HG02840 (cell line): Measurements from ENCODE around the gene CLK2.
"Not testable (repeated sequence)": the region's sequence is repeated elsewhere in the genome, so short reads cannot be mapped to it uniquely, and the experiment has no call there.

ENCODE experiments used
- ATAC-seq: cut with Tn5 transposase; IDR thresholded peaks from one replicate; pipeline ENCODE4 v1.9.1; 2021; ENCODE audit warnings: mild to moderate bottlenecking, moderate library complexity, moderate number of reproducible peaks; ENCODE audit not compliant: unreplicated experiment, low FRiP score

The CLK2 gene

DNA sequence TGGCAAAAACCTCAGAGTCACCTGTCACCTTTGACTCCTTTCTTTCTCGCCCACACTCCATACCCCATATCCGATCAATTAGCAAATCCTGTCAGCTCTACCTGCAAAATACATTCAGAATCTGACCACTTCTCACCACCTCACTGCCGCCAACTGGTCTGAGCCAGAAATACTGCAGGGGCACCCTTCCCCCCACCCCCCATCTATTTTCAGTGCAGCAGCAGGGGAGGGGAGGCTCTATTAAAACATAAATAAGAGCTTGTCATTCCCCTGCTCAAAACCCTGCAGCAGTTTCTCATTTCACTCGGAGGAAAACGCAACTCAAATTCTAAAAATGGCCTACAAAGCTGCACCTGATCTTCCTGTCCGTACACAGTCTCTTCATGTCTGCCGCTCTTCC is 24.1 kb upstream of the CLK2 start:
- ATAC-seq = no peak

DNA sequence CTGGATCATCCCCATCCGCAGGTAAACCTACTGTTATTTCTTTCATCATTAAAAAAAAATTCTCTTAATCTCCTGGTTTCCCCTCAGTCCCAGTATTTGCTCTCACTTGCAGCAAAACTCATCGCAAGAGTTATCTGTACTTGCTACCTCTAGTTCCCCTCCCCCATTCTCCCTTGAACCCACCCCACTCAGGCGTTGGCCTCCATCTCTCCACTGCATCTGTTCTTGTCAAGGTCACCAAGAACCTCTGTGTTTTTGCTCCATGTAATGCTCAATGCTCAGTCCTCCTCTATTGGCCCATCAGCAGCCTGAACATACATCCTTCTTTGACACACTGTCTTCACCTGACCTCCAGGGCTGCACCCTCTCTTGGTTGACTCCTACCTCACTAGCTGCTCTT is 23.4 kb upstream of the CLK2 start:
- ATAC-seq = no peak

DNA sequence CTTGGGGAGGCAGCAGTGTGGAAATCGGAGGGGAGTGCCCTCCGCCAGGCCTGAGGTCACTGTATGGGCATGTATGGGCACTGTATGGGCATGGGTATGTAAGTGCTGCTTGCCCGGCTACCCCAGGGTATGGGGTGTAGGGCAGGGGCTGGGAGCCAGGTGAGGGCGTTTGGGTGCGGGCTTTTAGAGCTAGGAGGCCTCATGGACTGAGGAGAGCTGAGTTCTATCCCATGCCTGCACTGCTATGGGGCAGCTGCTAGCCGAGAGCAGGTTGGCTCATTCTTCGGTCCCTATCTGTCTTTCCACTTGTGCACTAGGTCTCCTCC is 22.6 kb upstream of the CLK2 start:
- no peak for ATAC-seq

DNA sequence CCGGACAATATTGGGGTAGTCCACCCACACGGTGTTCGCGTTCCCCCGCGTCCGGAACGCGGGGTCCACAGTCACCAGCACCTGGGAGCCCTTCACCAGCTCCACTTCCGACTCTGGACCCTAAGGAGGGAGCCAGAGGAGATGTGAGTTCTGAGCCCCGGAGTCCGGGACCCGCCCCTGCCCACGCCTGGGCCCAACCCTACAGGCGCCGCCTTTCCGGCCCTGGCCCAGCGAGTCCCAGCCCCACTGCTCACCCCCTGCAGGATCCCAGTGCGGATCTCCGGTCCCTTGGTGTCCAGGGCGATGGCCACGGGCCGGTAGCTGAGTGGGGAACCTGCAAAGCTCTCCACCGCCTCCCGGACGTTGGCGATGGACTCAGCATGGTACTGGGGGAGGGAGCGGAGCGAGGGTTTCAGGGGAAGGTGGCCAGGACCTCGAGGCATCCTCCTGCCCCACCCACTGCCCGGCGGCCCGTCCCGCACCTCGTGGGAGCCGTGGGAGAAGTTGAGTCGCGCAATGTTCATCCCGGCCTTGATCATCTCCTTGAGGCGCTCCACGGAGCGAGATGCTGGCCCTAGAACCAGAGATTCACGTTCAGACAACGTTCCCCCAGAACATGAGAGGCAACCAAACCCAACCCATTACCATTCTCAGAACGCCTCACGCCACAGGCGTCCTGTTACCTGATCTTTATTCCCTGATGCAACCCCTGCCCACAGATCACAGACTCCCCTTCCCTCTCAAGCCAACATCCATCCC is 22.1 kb upstream of the CLK2 start:
- ATAC-seq = no peak

DNA sequence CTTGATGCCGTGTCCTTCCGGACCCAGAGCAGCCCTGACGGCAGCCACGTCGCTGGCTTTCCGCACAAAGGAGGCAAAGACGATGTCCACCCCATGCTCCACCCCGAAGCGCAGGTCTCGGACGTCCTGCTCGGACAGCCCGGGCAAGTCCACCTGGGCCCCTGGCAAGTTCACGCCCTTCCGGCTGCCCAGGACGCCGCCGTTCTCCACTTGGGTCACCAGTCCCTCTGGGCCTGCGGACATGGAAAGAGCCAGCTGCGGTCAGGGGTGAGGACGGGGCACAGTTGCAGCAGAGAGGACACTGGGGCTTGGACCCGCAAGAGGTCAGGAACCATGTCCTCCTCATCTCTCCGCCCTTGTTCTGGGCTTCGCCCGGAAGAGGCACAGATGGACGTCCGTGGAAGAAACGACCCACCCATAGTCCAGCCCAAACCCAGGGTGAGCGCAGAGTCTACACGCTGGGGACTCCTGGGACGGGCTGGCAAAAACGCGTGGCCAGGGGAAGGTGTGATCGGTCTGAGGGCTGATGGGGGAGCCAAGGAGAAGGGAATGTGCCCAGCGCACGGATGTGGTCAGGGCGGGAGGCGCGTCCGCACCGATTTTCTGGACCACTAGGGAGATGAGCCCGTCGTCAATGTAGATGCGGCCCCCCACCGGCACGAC is 21.3 kb upstream of the CLK2 start:
- ATAC-seq = no peak

DNA sequence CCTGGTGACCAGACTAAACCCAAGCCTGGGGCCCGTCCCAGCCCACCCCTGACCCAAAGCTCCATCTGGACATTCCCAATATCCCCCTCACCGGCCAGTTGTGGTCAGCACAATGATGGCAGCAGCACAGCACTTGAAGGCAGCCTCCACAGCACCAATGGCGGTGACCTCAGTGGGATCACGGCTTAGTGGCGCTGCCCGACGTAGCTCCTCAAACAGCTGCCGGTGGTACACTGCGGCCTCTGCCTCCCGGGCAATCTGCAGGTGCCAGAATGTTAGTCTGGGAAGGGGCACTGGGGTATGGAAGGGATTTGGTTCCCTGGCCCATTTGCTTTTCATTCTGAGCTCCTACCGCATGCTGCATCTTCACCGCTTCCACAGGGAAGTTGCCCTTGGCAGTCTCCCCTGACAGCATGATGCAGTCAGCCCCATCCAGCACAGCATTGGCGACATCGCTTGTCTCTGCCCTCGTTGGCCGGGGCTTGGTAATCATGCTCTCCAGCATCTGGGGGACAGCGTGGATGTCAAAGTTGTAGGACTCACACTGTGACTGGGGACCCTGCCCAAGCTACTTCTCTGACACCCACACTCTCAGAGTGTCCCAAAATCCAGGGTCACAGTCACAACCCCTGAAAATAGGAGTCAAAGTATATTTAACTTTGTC is 19.9 kb upstream of the CLK2 start:
- no peak for ATAC-seq

DNA sequence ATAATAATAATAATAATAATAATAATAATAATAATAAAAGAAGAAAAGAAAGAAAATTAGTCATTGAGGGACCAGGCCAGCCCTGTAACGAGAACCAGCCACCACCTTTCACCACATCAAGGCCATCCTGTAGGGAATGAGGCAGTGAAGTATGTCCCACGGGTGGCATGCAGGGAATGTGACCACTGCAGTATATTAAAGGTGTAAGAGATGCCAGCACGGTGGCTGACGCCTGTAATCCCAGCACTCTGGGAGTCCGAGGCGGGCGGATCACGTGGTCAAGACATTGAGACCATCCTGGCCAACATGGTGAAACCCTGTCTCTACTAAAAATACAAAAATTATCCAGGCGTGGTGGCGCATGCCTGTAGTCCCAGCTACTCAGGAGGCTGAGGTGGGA is 17.7 kb upstream of the CLK2 start:
- not testable (repeated sequence) for ATAC-seq

DNA sequence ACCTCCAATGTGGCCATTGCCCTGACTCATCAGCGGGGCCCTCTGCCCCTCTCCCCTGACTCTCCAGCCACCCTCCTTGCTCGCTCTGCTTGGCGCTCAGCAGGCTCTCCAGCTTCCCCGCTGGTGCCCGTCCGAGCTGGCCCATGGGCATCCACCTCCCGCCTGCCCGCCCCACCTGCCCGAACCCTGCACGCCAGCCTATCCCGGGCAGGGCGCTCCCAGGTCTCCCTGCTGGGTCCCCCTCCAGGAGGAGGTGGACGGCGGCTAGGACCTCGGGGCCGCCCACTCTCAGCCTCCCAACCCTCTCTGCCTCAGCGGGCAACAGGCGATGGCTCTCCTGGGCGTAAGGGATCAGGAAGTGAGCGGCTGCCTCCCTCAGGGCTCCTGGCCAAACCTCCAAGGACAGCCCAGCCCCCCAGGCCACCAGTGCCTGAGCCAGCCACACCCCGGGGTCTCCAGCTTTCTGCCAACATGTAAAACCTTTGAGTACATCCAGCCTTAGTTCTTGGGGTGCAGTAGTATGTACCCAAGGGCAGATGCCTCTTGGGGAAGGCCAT is 14.8 kb upstream of the CLK2 start:
- ATAC-seq = no peak

DNA sequence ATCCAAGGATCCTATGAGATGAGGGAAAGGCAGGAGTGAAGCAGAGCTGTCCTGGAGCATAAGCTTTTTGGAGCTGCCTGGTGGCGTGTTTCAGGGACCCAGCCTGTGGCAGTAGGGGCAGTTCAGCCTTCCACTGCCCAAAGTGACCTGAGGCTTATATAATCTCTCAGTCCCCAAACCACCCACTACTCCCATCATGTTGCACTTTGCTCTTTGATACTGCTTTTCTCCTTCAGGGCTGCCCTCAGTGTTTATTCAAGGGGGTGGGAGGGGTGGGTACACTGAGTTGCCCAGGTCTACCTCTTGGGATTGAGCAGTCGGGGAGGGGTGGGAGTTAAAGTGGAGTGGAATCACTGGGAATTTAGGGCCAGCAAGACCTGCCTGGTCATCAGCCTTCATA is 13.2 kb upstream of the CLK2 start:
- no peak for ATAC-seq

DNA sequence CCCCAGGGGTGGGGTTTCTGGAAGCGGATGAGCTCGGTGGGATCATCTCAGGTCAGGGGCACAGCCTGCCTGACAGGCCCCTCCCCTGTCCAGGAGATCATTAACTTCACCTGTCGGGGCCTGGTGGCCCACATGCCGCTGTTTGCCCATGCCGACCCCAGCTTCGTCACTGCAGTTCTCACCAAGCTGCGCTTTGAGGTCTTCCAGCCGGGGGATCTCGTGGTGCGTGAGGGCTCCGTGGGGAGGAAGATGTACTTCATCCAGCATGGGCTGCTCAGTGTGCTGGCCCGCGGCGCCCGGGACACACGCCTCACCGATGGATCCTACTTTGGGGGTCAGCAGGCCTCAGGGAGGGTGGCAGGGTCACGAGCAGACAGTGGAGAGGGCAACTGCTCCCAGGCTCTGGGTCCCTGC is 12.3 kb upstream of the CLK2 start:
- no peak for ATAC-seq

DNA sequence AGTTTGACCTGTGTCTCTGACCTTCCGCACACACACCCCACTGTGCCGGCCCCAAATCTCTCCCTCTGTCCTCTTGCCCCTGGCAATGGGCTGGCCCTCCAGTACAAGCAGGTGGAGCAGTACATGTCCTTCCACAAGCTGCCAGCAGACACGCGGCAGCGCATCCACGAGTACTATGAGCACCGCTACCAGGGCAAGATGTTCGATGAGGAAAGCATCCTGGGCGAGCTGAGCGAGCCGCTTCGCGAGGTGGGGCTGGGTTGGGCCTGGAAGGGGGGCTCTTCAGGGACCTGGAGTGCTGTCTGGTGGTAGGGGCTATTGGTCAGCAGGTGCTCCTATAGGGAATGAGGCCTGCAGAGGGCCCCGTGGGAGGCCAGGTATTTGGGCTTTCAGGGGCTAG is 11.8 kb upstream of the CLK2 start:
- ATAC-seq = no peak

DNA sequence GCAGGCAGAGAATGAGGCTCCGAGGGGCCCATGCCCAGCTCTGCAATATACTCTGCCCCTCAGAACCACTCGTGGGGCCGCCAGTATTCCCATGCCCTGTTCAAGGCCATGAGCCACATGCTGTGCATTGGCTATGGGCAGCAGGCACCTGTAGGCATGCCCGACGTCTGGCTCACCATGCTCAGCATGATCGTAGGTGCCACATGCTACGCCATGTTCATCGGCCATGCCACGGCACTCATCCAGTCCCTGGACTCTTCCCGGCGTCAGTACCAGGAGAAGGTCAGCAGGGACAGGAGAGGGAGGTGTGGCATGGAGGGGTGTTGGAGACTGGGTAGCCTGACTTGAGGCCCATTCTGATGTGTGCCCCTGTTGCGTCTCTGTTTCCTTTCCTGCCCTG is 11.2 kb upstream of the CLK2 start:
- no peak for ATAC-seq

DNA sequence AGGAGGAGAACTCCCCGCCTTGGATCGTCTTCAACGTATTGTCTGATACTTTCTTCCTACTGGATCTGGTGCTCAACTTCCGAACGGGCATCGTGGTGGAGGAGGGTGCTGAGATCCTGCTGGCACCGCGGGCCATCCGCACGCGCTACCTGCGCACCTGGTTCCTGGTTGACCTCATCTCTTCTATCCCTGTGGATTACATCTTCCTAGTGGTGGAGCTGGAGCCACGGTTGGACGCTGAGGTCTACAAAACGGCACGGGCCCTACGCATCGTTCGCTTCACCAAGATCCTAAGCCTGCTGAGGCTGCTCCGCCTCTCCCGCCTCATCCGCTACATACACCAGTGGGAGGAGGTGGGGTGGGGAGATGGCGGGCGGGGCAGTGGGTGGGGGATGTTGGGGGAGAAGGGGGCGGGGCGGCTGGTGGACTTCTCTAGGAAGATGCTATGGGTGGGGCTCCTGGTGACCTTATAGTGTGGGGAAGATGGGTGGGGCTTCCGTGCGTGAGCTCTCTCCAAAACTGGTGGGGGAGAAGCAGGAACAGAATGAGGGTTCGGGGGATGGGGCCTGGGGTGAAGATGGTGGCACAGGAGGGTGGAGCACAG is 9.3 kb upstream of the CLK2 start:
- no peak for ATAC-seq

DNA sequence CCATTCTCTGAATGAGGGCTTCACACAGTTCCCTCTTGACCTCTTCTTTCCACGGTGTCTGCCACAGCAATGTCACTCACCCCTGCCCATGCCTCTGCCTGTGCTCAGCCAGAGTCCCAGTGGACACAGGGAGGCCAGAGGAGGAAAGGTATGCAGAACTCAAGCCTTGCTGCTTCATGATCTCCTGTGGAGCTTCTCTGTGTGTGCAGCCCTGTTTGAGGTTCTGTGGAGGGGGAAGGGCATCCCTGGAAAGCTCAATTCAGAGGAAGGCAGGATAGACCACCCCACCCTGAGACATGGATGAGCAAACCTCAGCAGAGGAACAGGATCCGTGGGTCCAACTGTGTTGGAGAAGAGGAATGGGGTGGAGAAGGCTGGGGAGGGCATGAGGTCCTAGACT is 6.0 kb upstream of the CLK2 start:
- no peak for ATAC-seq

DNA sequence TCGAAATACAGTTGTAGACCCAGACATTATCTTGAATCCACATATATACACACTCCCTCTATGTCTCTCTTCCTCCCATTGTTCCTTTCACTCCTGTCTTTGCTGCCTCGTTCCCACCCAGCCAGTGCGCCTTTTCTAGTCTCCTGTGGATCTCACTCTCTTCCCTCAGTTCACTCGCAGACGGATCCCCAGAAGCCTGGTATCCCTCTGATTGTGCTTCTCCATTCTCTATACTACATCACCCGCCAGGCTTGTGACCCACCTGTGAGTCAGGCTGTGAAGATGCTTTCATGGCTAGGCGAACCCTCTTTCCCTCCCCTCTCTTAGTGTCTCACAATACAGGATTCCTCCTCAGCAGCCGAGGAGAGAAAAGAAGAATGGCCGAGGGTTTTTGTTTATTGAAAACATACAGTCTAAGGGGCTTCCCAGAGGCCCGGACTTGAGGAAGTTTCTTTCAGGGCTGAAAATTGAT is 5.4 kb upstream of the CLK2 start:
- ATAC-seq = no peak

DNA sequence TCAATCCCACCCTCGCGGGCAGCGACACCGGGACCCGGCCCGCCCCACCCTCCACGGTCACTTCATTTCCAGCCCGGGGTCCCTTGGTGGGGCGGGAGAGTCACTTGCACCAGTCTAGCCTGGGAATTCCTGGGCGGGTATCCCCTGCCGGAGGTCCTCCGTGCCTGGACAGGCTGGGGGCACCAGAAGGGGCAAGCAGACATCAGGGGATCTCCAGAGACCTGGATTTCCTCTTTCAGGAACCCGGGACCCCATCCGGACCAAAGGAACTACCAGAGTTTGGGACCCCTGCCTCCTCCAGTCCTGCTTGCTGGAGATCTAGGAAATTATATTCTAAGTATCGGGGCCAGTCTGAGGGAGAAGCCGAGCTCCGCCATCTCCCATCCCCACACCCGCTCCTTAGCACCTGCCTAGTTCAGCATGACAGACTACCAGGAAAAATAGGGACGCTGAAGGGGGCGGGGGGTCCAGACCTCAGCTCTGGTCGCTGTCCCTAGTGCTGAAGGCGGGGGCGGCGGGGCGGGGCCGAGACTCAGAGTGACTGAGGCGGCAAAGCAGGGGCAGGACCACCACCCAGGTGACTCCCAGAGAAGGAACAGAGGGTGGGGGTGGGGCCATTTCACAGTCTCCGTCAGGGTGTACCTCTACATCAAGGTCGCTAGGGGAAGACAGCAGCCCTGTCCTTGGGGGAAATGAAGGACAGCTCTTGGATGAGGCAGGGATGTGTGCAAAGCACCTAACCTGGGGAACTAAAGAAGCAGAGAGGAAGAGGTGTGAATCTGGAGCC is 4.8 kb upstream of the CLK2 start:
- no peak for ATAC-seq

DNA sequence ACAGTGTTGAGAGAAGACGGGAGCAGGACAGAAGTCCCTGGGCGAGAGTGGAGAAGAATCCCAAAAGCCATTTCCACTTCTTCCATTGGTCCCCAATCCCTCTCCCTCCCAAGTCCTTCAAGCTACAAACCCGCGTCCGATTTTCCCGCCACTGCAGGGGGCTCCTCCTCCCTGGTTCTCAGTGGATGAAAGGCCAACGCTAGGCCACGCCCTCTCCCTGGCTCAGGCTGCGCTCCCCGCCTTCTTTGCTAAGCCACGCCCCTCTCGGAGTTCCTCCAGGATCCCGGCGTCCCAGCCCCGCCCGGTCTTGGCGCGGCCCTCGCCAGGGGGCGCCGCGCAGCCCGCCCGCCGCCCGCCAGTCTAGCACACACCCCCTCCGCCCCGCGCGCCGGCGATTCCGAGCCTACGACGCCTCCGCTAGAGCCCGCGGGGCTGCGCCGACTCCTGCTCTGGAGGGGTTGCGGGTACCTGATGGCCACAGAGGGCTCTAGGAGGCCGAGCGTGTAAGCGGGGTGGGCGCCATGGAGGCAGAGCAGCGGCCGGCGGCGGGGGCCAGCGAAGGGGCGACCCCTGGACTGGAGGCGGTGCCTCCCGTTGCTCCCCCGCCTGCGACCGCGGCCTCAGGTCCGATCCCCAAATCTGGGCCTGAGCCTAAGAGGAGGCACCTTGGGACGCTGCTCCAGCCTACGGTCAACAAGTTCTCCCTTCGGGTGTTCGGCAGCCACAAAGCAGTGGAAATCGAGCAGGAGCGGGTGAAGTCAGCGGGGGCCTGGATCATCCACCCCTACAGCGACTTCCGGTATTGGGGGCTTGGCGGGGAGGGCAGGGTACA is 4.0 kb upstream of the CLK2 start, which contains the start of gene HCN3:
Gene HCN3, plus strand, starts transcription at position 394 of the 832 bp plus-strand sequence. Its CDS starts 128 bp downstream, at position 522.
- ATAC-seq = peak; percentile 72

DNA sequence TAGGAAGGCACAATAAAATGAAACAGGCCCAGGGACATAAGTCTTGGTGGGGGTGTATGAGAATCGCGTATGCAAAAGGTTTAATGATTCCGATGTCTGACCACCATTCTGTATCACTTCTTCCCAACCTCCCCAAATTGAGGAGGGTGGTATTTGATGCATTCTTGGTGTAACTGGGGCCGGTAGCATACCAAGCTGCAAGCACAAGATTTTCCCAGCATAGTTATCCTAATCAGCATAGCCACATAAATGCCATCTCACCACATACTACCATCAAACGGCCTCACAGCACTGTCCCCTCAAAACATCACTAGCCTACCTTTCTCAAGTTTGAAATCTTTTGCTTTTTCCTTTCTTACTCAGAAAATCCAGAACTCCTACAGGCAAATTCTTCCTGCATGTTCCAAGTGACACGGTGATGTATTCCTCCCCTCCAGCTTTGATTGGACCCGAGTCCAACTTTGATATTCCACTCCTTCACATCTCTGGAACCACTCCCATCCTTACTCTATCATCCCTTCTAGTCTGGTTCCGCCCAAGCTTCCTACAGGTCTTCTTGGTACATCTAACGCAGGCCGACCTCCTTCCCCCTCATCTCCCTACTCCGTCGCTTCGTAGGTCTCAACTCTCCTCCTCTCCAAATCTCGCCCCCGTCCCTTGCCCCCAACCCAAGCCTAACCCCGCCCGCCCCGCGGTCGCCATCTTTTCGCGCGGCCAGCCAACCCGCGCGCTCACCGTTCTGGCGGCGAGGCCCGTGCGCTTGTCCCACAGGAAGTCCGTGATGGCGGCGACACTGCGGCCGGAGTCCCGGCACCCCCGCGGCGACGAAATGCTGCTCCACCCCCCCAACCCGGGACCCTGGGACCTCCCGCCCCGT is 600 bp downstream of the CLK2 start:
- ATAC-seq = peak; percentile 27
